T-helper 1 cell treated with Interleukin-12 subunit alpha and Interleukin-12 subunit beta and Interleukin-4 antibody, amounts not matched to agents 30 μg/mL and 1 μg/mL, for 36 hours (primary cell): ENCODE results near the gene TUT1.

ENCODE experiments used
- H3K27ac Mint-ChIP-seq: one replicate; pipeline ENCODE4 v1.8.0; 2021; ENCODE audit warnings: mild to moderate bottlenecking, mixed read lengths
- H3K27me3 Mint-ChIP-seq: one replicate; pipeline ENCODE4 v1.8.0; 2021; ENCODE audit warnings: low read depth, mixed read lengths
- H3K36me3 Mint-ChIP-seq: one replicate; pipeline ENCODE4 v1.8.0; 2021; ENCODE audit warnings: low read depth, mixed read lengths
- H3K4me1 Mint-ChIP-seq: one replicate; pipeline ENCODE4 v1.8.0; 2021; ENCODE audit warnings: low read depth, mixed read lengths
- H3K4me3 Mint-ChIP-seq: one replicate; pipeline ENCODE4 v1.8.0; 2021; ENCODE audit warnings: mild to moderate bottlenecking, moderate library complexity, mixed read lengths
- H3K9me3 Mint-ChIP-seq: one replicate; pipeline ENCODE4 v1.8.0; 2021; ENCODE audit warnings: mixed read lengths

TUT1 gene

DNA sequence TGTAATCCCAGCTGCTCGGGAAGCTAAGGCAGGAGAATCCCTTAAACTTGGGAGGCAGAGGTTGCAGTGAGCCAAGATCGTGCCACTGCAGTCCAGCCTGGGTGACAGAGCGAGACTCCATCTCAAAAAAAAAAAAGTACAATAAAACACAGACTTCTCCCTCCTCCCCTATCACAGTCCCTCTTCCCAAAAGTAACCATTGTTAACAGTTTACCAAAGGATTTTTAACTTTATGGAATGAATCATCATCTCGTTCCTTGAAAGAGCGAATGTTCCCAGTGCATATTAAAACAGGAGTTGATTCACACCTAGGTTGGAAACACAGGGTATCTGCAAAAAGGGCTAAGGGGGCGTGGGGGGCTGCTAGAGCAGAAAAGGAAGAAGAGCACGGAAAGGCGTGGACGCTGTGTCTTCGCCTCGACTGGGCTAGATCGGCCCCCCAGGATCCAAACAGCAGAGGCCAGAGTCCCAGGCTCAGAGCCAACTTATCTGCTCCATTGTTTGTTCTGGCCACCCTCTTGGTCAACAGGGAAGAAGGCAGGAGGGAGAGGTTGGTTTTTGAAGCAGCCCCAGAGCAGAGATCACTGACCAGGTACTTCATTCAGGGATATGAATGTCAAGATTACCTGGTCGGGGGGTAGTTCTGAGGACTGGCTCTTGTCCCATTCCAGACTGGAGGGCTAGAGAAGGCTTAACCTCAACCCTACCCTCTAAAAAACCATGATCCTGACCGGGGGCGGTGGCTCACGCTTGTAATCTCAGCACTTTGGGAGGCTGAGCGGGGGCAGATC is 42.6 kb downstream of the TUT1 start:
- Mint-ChIP-seq H3K4me1 (peaks cover 50% of the 10 kb centered on the region), H3K4me3 (peak overlapping the region; percentile 37), H3K27ac (peak overlapping the region; percentile 41), H3K27me3 (peaks cover 17% of the 10 kb centered on the region), H3K36me3 (peaks cover 11% of the 10 kb centered on the region), H3K9me3 (no peaks in the 10 kb centered on the region)

DNA sequence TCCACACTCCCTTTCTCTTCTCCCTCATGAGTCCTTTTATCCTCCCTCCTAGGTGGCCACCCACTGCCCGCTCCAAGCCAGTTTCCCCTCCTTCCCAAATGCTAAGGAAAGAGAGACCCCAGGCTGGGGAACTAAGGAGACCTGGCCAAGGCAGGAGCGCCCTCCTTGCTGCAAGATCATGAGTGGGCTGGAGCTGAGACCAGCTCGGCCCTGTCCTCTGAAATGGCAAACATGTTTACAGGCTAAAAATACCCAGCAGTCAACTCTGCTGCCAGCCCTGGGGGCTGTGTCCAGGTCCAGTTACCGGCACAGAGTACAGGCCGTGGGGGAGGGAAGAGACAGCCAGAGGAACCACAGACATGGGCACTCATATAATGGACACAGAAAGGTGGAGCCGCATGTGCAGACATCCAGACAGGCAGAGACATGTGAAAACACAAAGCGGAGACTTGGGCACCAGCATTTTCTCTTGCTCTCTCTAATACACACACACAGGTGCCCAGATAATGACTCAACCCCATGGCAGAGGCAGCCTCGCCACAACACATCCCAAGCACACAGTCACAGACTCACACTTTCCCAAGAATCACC is 43.5 kb downstream of the TUT1 start:
- Mint-ChIP-seq H3K36me3 (peaks cover 13% of the 10 kb centered on the region), H3K4me3 (peak overlapping the region; percentile 71), H3K4me1 (peaks cover 50% of the 10 kb centered on the region), H3K27ac (peak overlapping the region; percentile 76), H3K27me3 (peaks cover 17% of the 10 kb centered on the region), H3K9me3 (no peaks in the 10 kb centered on the region)

DNA sequence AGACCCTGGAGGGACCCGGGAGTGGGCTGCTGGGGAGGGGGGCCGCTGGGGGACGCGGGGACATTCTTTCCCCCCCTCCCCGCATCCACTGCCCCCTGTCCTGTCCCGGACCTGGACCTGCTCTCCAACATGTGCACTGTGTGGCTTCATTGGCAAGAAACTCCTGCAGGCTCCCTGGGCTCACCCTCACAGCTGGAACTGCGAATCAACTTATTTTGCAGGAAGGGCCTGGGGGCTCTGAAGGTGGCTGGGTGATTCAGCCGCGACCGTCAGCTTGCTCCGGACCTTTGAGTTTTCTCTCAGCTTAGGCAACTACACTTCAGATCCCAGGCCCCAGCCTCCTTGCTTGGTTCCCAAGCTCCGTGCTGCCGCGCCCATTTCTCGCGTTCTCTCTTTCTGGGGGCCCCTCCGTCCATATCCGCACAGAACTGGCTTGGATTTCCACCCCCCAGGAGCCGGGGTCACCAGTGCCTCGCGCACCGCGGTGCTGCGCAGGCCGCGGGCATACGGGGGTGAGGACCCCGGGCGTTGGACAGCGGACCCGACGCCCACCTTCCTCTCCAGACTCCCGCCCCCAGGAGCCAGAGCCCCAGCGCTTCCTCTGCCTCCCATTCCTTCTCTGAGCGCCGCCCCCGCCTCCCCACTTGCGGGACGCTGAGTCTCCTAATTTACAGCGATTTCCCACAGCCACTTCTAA is 44.2 kb downstream of the TUT1 start:
- H3K36me3 Mint-ChIP-seq = peaks cover 13% of the 10 kb centered on the region
- H3K4me3 Mint-ChIP-seq = peak overlapping the region; percentile 71
- peak overlapping the region; percentile 76 for H3K27ac Mint-ChIP-seq
- H3K4me1 Mint-ChIP-seq = peaks cover 50% of the 10 kb centered on the region
- peaks cover 17% of the 10 kb centered on the region for H3K27me3 Mint-ChIP-seq
- no peaks in the 10 kb centered on the region for H3K9me3 Mint-ChIP-seq

- Mint-ChIP-seq H3K9me3 (no peaks in the 10 kb centered on the region), H3K27ac (peak within 1 kb of the TSS; percentile 76), H3K4me3 (peak within 1 kb of the TSS; percentile 96), H3K36me3 (peaks cover 16% of the 10 kb centered on the region), H3K4me1 (peaks cover 50% of the 10 kb centered on the region), H3K27me3 (peaks cover 17% of the 10 kb centered on the region)
These were observed 44.9 kb downstream of the TUT1 start, which contains the start of gene AHNAK for GRCh38 chr11:62546244-62546928. TSS of gene AHNAK (minus strand) at chr11:62546806. CDS start at chr11:62536098, 10,708 bp downstream.

GRCh38 chr11:62545437-62546243 is 45.7 kb downstream of the TUT1 start:
- peaks cover 16% of the 10 kb centered on the region for H3K36me3 Mint-ChIP-seq
- H3K9me3 Mint-ChIP-seq = no peaks in the 10 kb centered on the region
- peak overlapping the region; percentile 89 for H3K27ac Mint-ChIP-seq
- H3K4me3 Mint-ChIP-seq = peak overlapping the region; percentile 96
- H3K27me3 Mint-ChIP-seq = peaks cover 17% of the 10 kb centered on the region
- peaks cover 50% of the 10 kb centered on the region for H3K4me1 Mint-ChIP-seq

DNA sequence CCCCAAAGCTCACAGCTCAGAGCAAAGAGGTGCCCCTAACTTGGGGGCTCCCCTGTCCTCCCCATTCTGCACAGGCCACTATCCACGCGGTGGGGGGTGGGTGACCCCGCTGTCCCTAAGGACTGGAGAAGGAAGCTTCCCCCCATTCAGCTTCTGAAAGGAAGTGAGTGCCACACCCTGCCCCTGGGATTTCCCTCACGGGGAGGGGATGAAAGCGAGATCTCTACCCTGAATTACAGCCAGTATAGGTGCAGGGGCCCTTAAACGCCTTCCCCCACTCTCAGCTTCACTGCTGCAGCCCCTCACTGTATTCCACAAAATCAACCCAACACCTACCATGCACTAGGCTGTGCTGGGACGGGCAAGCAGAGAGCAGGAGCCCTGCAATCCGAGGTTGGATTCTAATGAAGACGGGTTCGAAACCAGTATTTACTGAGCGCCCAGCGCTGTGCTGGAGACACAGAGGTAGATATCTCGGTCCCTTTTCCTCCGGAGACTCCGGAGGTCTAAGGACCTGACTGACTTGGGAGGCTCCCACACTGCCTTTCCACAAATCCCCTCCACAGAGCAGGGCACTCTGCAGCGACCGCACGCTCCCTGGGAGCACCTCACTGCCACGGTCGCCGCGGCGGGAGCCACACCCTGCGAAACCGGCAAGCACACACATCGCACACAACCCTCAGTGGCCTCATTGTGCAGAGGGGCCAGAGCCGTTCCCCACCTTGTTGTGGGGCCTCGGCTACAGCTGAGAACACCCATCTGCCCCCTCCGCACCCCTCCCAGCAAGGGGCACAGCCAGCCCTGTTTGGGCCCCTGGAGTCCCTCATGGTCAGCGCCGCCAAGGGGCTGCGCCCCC is 46.5 kb downstream of the TUT1 start:
- Mint-ChIP-seq H3K27ac (peak overlapping the region; percentile 89), H3K4me1 (peaks cover 48% of the 10 kb centered on the region), H3K36me3 (peaks cover 16% of the 10 kb centered on the region), H3K27me3 (peaks cover 11% of the 10 kb centered on the region), H3K9me3 (no peaks in the 10 kb centered on the region), H3K4me3 (peak overlapping the region; percentile 96)

DNA sequence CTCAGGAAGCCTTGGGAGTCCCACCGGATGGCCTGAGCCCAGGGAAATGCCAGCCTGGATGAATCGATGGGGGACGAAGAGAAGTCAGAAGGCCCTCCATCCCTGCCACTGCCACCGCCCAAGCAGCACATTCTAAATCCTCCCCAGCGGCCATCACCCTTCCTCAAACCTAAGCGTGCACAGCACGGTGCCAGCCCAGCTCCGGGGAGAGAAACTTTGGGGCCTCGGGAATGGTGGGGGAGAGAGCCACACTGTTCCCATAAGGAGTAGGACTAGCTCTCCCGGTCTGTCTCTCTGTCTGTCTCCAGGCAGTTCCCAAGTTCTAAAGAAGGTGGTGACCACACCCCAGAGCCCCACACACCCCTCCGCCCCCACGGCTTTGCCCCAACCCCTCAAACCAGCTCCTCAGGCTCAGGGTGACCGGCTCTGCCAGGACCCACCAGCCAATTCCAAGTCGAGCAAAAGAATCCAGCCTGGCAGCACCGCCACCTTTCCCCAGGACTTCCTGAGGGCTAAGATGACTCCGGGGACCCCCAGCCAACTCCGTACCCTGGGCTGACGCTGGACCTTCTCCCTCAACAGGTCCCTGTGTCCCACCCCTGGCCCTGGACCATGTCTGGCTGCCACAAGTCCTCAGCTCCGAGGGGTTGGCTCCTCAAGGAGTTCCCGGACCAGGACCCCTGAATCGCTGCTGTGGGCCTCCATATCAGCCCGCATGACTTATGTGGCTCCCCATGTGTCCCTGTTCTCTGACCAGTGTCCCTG is 47.5 kb downstream of the TUT1 start:
- Mint-ChIP-seq H3K27me3 (peaks cover 8% of the 10 kb centered on the region), H3K9me3 (no peaks in the 10 kb centered on the region), H3K27ac (peak overlapping the region; percentile 89)

GRCh38 chr11:62542750-62543567 is 48.4 kb downstream of the TUT1 start:
- Mint-ChIP-seq H3K9me3 (no peaks in the 10 kb centered on the region), H3K36me3 (peaks cover 16% of the 10 kb centered on the region), H3K27ac (peak overlapping the region; percentile 82), H3K4me3 (peak overlapping the region; percentile 96), H3K27me3 (peaks cover 3% of the 10 kb centered on the region), H3K4me1 (peaks cover 57% of the 10 kb centered on the region)

More for the DNA sequence above, 47.5 kb downstream of the TUT1 start:
- H3K4me3 Mint-ChIP-seq = peak overlapping the region; percentile 96
- H3K4me1 Mint-ChIP-seq = peaks cover 55% of the 10 kb centered on the region
- H3K36me3 Mint-ChIP-seq = peaks cover 16% of the 10 kb centered on the region

- peak overlapping the region; percentile 96 for H3K4me3 Mint-ChIP-seq
- H3K4me1 Mint-ChIP-seq = peaks cover 51% of the 10 kb centered on the region
- peaks cover 16% of the 10 kb centered on the region for H3K36me3 Mint-ChIP-seq
- no peaks in the 10 kb centered on the region for H3K9me3 Mint-ChIP-seq
- no peaks in the 10 kb centered on the region for H3K27me3 Mint-ChIP-seq
- H3K27ac Mint-ChIP-seq = peak overlapping the region; percentile 82
These were observed 49.1 kb downstream of the TUT1 start for GRCh38 chr11:62542111-62542745.

DNA sequence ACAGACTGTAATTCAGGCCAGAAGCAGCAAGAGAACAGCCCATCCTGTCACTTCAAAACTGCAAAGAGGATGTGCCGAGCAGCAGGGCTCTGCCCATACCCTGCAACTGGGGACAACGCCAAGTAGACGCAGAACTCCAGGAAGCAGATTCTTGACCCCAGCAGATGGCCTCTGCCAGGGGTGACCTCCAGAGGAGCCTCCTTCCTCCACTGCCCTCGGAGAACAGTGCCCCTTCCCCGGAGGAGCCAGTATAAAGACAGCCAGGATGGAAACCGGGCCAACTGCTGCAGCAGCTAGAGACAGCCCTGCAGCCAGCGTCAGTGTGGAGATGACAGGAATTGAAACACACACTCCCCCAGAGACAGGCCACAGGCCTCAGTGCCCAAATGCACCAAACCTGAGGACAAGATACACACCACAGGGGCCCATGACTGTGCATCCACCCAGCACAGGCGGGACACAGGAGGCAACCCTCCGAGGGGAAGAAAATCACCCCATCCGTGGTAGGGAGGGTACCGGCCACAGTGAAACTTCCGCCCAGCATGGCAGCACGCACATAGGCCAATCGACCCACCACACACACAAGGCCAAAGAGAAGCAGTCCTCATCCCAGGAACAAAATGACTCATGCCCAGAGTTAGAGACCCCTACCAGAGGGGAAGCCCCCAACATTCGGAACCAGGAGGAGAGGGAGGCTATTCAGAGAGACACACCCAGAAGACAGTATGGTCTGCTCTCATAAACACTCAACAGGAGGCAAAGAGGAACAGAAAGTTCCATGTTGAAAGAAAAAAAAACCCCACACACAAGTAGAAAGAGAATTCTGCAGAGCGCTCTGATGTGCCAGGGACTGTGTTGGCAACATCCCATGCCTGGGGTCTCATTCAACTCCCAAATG is 50.3 kb downstream of the TUT1 start:
- H3K27me3 Mint-ChIP-seq = no peaks in the 10 kb centered on the region

More for the DNA sequence above, 50.3 kb downstream of the TUT1 start:
- peak overlapping the region; percentile 77 for H3K27ac Mint-ChIP-seq
- peak overlapping the region; percentile 96 for H3K4me3 Mint-ChIP-seq
- H3K36me3 Mint-ChIP-seq = peaks cover 20% of the 10 kb centered on the region
- H3K4me1 Mint-ChIP-seq = peaks cover 54% of the 10 kb centered on the region
- no peaks in the 10 kb centered on the region for H3K9me3 Mint-ChIP-seq
